GM12875 (cell line): ENCODE results near the gene CNTNAP2.

ENCODE experiments used
- H3K4me3 ChIP-seq: one replicate; pipeline ENCODE4 v1.5.1; 2011; ENCODE audit warnings: low read depth, low read length, control low read depth
- TF ChIP-seq, protein P1 (sequence below): IDR thresholded peaks from 2 replicates; pipeline ENCODE4 v1.5.1; 2011; ENCODE audit warnings: low read depth, mild to moderate bottlenecking, control low read depth, inconsistent platforms, low read length, moderate library complexity, borderline replicate concordance; ENCODE audit not compliant: insufficient read depth

Gene CNTNAP2

DNA sequence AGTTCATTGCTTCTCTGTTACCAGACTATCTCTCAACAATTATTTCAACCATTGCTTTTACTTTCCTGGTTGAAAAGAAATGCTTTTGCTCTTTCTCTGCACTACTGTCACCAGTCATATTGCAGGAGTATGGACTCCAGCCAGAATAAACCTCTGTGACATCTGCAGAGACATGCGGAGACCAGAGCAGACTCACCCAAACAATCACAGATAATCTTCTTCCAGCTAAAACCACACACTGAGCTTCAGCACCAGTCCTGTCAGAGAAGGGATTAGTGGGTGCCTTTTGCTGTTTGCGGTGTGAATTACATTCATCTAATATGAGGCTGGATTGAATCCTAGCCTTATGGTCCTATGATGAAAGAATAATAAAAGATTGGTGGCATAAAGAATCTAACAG is 258.6 kb downstream of the CNTNAP2 start:
- no peak overlapping the region for H3K4me3 ChIP-seq
- TF ChIP-seq, protein P1, sequence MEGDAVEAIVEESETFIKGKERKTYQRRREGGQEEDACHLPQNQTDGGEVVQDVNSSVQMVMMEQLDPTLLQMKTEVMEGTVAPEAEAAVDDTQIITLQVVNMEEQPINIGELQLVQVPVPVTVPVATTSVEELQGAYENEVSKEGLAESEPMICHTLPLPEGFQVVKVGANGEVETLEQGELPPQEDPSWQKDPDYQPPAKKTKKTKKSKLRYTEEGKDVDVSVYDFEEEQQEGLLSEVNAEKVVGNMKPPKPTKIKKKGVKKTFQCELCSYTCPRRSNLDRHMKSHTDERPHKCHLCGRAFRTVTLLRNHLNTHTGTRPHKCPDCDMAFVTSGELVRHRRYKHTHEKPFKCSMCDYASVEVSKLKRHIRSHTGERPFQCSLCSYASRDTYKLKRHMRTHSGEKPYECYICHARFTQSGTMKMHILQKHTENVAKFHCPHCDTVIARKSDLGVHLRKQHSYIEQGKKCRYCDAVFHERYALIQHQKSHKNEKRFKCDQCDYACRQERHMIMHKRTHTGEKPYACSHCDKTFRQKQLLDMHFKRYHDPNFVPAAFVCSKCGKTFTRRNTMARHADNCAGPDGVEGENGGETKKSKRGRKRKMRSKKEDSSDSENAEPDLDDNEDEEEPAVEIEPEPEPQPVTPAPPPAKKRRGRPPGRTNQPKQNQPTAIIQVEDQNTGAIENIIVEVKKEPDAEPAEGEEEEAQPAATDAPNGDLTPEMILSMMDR, result no peak

DNA sequence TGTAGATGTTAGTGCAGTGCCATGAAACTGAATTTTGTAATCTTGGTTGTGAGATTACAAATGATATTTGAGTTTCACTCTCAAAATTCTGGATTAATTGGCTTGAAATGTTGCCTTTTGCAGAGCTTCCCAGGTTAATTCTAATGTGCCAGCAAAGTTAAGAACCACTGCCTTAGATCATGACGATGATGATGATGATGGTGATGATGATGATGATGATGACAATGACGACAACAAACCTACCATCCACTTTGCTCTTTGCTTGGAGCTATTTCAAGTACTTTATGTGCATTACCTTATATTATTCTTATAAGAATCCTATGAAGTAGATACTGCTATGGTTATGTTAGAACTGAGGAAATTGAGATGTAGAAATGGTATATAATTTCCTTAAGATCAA is 261.6 kb downstream of the CNTNAP2 start:
- TF ChIP-seq, protein P1, result no peak
- H3K4me3 ChIP-seq, result no peak overlapping the region

DNA sequence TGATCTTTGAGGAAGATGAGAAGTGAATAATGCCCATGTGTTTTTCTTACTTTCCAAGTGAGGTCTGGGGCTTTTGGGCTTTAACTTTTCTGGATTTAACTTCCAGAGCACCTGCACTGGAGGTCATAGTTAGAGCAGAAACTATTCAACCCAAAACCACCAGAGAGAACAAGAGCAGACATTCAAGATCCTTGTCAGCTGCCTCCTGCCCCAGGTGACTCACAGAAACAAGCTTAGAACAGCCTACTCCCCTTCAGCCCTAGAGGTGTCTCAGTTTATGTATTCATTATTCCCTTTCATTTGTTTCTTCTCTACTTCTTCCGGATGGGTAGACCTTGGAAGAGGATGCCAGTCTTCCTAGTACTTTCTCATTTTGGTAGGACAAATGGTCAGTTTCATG is 270.5 kb downstream of the CNTNAP2 start:
- TF ChIP-seq, protein P1, result no peak

DNA sequence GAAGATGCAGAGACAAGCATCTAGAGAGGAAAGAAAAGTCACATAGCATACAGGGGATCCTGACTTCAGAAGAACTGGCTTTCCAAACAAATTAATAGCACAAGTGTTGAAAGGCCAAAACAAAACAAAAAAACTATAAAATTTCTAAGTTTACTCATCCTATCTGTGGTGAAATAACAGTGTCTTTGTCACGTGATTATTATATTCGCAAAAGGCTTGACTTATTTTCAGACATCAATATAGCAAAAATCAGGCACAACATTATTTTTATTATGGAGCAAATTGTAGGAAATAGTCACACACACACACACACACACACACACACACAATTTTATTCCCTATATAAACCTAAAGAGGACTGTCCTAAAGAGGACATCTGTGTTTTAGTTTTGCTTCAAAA is 272.3 kb downstream of the CNTNAP2 start:
- TF ChIP-seq, protein P1, result no peak
- H3K4me3 ChIP-seq, result no peak overlapping the region

More for the DNA sequence above, 270.5 kb downstream of the CNTNAP2 start:
- no peak overlapping the region for H3K4me3 ChIP-seq

DNA sequence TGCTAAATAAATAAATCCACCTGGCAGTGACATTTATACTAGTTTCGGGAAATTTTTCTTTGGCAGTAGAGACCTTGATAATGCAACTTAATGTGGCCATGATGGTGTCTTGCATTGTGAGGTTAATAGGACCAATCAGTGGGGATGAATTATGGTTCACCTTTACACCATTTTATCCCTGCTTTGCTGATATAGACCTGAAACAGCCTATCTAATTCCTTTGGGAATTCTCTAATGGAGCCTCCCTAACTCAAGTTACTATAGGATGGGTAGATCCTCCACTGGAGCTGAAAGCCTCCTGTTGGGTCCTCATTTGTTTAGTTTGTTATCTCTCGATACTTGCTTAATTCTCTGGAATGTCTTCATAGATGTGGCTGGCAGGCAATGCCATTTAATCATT is 276.7 kb downstream of the CNTNAP2 start:
- TF ChIP-seq, protein P1, result no peak
- no peak overlapping the region for H3K4me3 ChIP-seq

DNA sequence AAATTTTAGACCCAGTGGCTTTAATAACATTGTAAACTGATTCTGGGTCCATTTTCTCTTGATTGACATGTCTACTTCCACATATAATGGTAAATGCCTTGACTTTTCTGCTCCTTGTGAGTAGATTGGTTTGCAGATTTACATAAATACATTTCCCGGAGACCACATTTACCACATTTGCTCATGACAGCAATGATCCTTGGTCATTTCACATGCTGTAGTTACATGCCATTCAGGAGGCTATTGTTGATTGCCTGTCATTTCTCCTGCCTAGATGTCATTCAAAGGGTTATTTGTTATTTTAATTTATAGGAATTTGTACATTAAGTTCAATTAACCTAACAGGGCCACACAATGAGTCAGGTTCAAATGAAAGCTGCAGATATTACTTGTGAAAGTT is 280.5 kb downstream of the CNTNAP2 start:
- H3K4me3 ChIP-seq, result no peak overlapping the region
- TF ChIP-seq, protein P1, result no peak

DNA sequence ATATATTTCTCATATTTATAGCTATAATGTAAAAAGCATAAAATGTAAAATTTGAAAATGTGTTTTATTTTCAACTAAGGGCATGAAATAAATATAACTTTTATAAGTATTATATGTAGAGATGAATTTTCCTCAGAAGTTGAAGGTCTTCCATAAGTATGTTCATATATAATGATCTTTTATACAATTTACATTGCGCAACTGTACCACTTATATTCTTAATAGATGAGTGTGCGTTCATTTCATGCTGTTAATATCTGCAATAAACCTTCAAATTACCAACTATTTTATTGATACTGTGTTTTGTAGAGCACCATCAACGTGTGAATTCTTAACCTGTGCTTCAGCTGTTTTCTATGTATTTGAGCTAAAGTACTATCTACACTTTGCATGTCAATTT is 285.3 kb downstream of the CNTNAP2 start:
- TF ChIP-seq, protein P1, result no peak
- H3K4me3 ChIP-seq, result no peak overlapping the region
